GM19099 (cell line): Measurements from ENCODE around the gene NCK2.

ENCODE experiments used
- POLR2A ChIP-seq: IDR thresholded peaks from 3 replicates; pipeline ENCODE4 v1.6.1; 2011; ENCODE audit warnings: low read depth; ENCODE audit not compliant: insufficient read length; ENCODE audit errors: extremely low read depth

NCK2 gene

GRCh38 chr2:105917688-105918087, 173.0 kb downstream of the NCK2 start:
- no peak for TF ChIP-seq POLR2A

GRCh38 chr2:105919191-105919811, 174.6 kb downstream of the NCK2 start:
- no peak for TF ChIP-seq POLR2A

- no peak for TF ChIP-seq POLR2A
These were observed 175.1 kb downstream of the NCK2 start for GRCh38 chr2:105919826-105920225.

GRCh38 chr2:105924271-105924670, 179.6 kb downstream of the NCK2 start:
- no peak for TF ChIP-seq POLR2A

- TF ChIP-seq POLR2A = no peak
These were observed 180.2 kb downstream of the NCK2 start for GRCh38 chr2:105924932-105925331.

GRCh38 chr2:105925390-105925789, 180.7 kb downstream of the NCK2 start:
- no peak for TF ChIP-seq POLR2A

- TF ChIP-seq POLR2A = no peak
These were observed 182.4 kb downstream of the NCK2 start for GRCh38 chr2:105926960-105927678.

- no peak for TF ChIP-seq POLR2A
These were observed 183.4 kb downstream of the NCK2 start for GRCh38 chr2:105928086-105928485.

- TF ChIP-seq POLR2A = no peak
These were observed 183.9 kb downstream of the NCK2 start for GRCh38 chr2:105928563-105928962.

GRCh38 chr2:105929516-105929915, 184.8 kb downstream of the NCK2 start:
- no peak for TF ChIP-seq POLR2A

GRCh38 chr2:105932582-105932981, 187.9 kb downstream of the NCK2 start:
- no peak for TF ChIP-seq POLR2A

GRCh38 chr2:105933906-105934305, 189.2 kb downstream of the NCK2 start:
- no peak for TF ChIP-seq POLR2A

- TF ChIP-seq POLR2A = no peak
These were observed 189.8 kb downstream of the NCK2 start for GRCh38 chr2:105934467-105934866.

GRCh38 chr2:105935063-105935462, 190.4 kb downstream of the NCK2 start:
- no peak for TF ChIP-seq POLR2A

GRCh38 chr2:105936954-105937353, 192.2 kb downstream of the NCK2 start:
- no peak for TF ChIP-seq POLR2A

GRCh38 chr2:105937498-105938097, 192.9 kb downstream of the NCK2 start:
- TF ChIP-seq POLR2A = no peak
